ENCODE results near the gene SPDYE6. TPM values are rescaled to one million over a fixed set of nuclear protein-coding genes. Genes with fewer than 3 reads are reported as not detected.
"Not testable (repeated sequence)": the region's sequence is repeated elsewhere in the genome, so short reads cannot be mapped to it uniquely, and the experiment has no call there.

SPDYE6 gene
- total RNA-seq, 3 donors from 2014 or later = 0.33 TPM; not detected in 2

GRCh38 chr7:102302025-102302424 is 54.2 kb downstream of the SPDYE6 start:
- DNase-seq (ENCODE audit: low spot score in 2 of 2) = no peak
- no peak overlapping the region for H3K27ac ChIP-seq
- no peaks in the 10 kb centered on the region for H3K27me3 ChIP-seq

GRCh38 chr7:102301367-102301766 is 54.9 kb downstream of the SPDYE6 start:
- intact Hi-C loops (cut with DNase I; ENCODE audit: low total_unique reads); H3K4me1 ChIP-seq; DNase-seq (ENCODE audit: low spot score in 2 of 2); H3K36me3 ChIP-seq; H3K27ac ChIP-seq; H3K9me3 ChIP-seq; H3K4me3 ChIP-seq; H3K27me3 ChIP-seq: not testable (repeated sequence)

More at GRCh38 chr7:102302025-102302424, 54.2 kb downstream of the SPDYE6 start:
- H3K4me3 ChIP-seq = no peak overlapping the region
- no peaks in the 10 kb centered on the region for H3K36me3 ChIP-seq
- TF ChIP-seq POLR2A (IDR thresholded peaks at IDR 0.05) = no peak
- TF ChIP-seq POLR2AphosphoS5 (IDR thresholded peaks at IDR 0.05) = no peak
- no peak for TF ChIP-seq CTCF (IDR thresholded peaks at IDR 0.05)
- H3K9me3 ChIP-seq = no peaks in the 10 kb centered on the region
- H3K4me1 ChIP-seq = peaks cover 0 to 3% of the 10 kb centered on the region in 2 donors
- intact Hi-C loops (cut with DNase I; ENCODE audit: low total_unique reads) = no loop called here

- Histone ChIP-seq H3K27me3 (no peaks in the 10 kb centered on the region), H3K4me1 (no peaks in the 10 kb centered on the region), H3K36me3 (no peaks in the 10 kb centered on the region), H3K27ac (no peak overlapping the region), H3K9me3 (no peaks in the 10 kb centered on the region), H3K4me3 (peak overlapping the region in 1 of 3 donors; percentile 48)
- intact Hi-C loops (cut with DNase I; ENCODE audit: low total_unique reads) = no loop called here
- TF ChIP-seq CTCF (IDR thresholded peaks at IDR 0.05) = no peak
- no peak for TF ChIP-seq POLR2AphosphoS5 (IDR thresholded peaks at IDR 0.05)
- no peak for TF ChIP-seq POLR2A (IDR thresholded peaks at IDR 0.05)
- no peak for DNase-seq (ENCODE audit: low spot score in 2 of 2)
Observed at GRCh38 chr7:102300643-102301221, 55.5 kb downstream of the SPDYE6 start.

- intact Hi-C loops (cut with DNase I; ENCODE audit: low total_unique reads) = no loop called here
- Histone ChIP-seq H3K27ac (no peak overlapping the region), H3K27me3 (no peaks in the 10 kb centered on the region), H3K4me3 (no peak overlapping the region), H3K36me3 (no peaks in the 10 kb centered on the region), H3K9me3 (no peaks in the 10 kb centered on the region), H3K4me1 (no peaks in the 10 kb centered on the region)
- DNase-seq (ENCODE audit: low spot score in 2 of 2) = no peak
- TF ChIP-seq CTCF (IDR thresholded peaks at IDR 0.05) (no peak), POLR2A (IDR thresholded peaks at IDR 0.05) (no peak), POLR2AphosphoS5 (IDR thresholded peaks at IDR 0.05) (no peak)
Observed at GRCh38 chr7:102297487-102298218, 58.6 kb downstream of the SPDYE6 start.

GRCh38 chr7:102296514-102296913 is 59.7 kb downstream of the SPDYE6 start:
- TF ChIP-seq POLR2AphosphoS5 (IDR thresholded peaks at IDR 0.05) = no peak
- TF ChIP-seq POLR2A (IDR thresholded peaks at IDR 0.05) = no peak
- intact Hi-C loops (cut with DNase I; ENCODE audit: low total_unique reads) = no loop called here
- H3K27me3 ChIP-seq = no peaks in the 10 kb centered on the region

GRCh38 chr7:102296179-102296438 is 60.1 kb downstream of the SPDYE6 start:
- TF ChIP-seq POLR2A (IDR thresholded peaks at IDR 0.05) (no peak), CTCF (IDR thresholded peaks at IDR 0.05) (no peak), POLR2AphosphoS5 (IDR thresholded peaks at IDR 0.05) (no peak)
- Histone ChIP-seq H3K9me3 (no peaks in the 10 kb centered on the region), H3K36me3 (no peaks in the 10 kb centered on the region), H3K27ac (no peak overlapping the region), H3K4me1 (no peaks in the 10 kb centered on the region), H3K27me3 (no peaks in the 10 kb centered on the region), H3K4me3 (no peak overlapping the region)
- intact Hi-C loops (cut with DNase I; ENCODE audit: low total_unique reads) = no loop called here
- no peak for DNase-seq (ENCODE audit: low spot score in 2 of 2)

More at GRCh38 chr7:102296514-102296913, 59.7 kb downstream of the SPDYE6 start:
- no peak for DNase-seq (ENCODE audit: low spot score in 2 of 2)
- no peak overlapping the region for H3K27ac ChIP-seq
- no peaks in the 10 kb centered on the region for H3K9me3 ChIP-seq
- H3K4me1 ChIP-seq = no peaks in the 10 kb centered on the region
- no peak overlapping the region for H3K4me3 ChIP-seq
- no peaks in the 10 kb centered on the region for H3K36me3 ChIP-seq

All from breast epithelium (tissue), 4 donors.